ENCODE data around the gene LMF2.
"Not testable (repeated sequence)": the region's sequence is repeated elsewhere in the genome, so short reads cannot be mapped to it uniquely, and the experiment has no call there.

The LMF2 gene

DNA sequence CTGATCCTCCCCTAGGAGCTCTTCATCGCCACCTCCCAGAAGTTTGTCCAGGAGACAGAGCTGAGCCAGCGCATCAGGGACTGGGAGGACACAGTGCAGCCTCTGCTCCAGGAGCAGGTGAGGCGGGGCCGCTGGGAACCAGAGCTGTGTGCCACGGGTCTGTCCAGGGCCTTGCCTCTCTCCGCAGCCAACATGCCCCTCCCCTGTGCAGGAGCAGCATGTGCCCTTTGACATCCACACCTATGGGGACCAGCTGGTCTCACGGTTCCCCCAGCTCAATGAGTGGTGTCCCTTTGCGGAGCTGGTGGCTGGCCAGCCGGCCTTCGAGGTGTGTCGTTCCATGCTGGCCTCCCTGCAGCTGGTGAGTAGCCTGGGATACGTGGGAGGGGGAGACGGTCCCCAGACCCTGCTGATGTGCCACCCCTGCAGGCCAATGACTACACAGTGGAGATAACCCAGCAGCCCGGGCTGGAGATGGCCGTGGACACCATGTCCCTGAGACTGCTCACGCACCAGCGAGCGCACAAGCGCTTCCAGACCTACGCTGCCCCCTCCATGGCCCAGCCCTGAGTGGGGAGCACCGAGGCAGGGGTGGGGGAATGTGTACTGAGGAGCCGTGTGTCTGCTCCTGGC lies 15.4 kb upstream of the LMF2 start:
- no peak for DNase-seq

DNA sequence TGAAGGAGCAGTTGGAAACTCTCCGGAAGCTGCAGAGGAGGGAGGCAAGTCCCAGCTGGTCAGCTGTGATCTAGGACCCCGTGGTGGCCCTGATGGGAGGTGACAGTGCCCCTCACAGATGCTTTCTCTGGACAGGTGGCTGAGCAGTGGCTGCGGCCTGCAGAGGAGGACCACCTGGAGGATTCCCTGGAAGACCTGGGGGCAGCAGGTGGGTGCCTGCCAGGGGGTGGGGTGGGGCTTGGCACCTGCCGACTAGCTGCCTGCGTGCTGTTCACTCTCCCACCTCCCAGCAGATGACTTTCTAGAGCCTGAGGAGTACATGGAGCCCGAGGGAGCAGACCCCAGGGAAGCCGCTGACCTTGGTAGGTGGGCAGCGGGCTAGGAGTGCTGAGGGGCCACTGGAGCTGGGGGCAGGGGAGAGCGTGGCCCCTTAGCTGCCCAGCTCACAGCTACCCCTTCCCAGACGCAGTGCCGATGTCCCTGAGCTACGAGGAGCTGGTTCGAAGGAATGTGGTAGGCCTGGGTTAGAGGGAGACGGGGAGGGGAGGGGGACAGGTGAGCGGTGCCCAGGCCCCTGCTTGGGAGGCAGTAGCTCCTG lies 14.8 kb upstream of the LMF2 start:
- no peak for DNase-seq

DNA sequence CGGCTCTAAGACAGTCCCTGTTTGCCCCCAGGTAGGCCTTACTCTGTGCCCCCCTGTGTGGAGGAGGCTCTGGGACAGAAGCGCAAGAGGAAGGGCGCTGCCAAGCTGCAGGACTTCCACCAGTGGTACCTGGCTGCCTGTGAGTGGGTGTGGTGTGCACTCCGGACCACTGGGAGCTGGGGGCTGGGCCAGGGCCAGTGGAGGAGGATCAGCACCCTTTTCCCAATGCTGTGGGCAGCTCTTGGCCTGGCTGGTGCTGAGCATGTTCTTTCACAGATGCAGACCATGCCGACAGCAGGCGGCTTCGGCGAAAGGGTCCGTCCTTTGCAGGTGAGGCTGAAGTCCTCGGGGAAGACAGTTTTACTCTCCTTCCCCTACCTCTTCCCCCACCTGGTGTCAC lies 14.2 kb upstream of the LMF2 start:
- no peak for DNase-seq

DNA sequence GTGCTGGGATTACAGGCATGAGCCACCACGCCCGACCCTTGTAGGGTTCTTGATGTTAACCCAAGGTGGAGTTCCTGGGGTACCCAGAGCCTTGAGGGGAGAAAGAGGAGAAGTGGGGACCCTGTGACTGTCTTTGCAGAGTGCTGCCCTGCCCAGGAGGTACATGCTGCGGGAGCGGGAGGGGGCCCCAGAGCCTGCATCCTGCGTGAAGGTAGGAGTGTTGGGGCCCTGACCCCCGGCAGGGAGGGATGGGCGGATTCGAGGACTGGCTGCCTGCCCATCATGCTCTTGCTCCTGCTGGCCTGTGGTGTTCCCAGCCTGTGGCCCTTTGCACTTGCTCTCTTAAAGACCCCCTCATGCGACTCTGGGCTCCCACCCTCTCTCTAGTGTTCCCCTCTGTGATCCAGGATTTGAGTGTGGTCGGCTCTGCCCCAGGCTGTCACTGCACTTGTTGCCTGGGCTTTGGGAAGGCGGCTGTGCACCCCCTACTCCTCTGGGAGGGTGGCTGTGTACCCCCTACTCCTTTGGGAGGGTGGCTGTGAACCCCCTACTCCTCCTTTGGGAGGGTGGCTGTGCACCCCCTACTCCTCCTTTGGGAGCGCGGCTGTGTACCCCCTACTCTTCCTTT lies 13.4 kb upstream of the LMF2 start:
- no peak for DNase-seq

DNA sequence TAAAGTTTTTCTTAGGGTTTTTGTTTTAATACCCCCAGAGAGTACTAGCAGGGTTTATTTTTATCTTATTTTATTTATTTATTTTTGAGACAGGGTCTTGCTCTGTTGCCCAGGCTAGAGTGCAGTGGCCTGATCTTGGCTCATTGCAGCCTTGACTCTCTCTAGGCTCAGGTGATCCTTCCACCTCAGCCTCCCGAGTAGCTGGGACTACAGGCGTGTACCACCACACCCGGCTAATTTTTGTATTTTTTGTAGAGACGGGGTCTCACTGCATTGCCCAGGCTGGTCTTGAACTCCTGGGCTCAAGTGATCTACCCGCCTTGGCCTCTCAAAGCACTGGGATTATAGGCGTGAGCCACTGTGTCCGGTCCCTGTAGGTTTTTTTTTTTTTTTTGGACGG lies 12.7 kb upstream of the LMF2 start:
- not testable (repeated sequence) for DNase-seq

DNA sequence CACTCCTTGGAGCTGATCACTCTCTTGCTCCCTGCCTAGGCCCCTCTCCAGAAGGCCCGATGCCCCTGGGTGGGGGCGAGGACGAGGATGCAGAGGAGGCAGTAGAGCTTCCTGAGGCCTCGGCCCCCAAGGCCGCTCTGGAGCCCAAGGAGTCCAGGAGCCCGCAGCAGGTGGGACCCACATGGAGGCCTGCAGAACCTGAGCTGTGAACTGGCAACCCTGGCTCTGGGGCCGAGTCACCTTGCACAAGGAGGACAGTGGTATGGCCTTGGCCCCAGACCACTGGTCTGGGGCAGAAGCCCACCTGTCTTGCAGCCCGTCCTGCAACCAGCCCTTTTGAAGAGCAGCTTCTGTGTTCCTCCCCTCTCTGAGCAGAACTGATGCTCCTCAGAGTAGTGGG lies 11.6 kb upstream of the LMF2 start:
- no peak for DNase-seq

DNA sequence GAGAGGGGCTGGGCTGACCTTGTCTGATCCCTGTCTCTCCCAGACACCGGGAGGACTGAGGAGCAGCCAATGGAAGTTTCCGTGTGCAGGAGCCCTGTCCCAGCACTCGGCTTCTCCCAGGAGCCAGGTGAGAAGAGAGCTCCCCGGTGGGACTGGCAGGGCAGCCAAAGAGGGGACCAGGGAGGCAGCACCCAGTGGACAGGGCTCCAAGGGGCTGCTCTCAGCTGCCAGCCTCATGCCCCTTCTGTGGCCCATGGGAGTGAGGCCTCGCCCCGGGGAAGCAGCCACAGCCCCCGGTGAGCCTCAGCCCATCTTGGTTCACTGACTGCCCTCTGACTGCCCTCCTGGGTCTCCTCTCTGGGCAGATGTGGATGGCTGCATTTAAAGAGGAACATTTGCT lies 11.1 kb upstream of the LMF2 start:
- DNase-seq, result no peak

DNA sequence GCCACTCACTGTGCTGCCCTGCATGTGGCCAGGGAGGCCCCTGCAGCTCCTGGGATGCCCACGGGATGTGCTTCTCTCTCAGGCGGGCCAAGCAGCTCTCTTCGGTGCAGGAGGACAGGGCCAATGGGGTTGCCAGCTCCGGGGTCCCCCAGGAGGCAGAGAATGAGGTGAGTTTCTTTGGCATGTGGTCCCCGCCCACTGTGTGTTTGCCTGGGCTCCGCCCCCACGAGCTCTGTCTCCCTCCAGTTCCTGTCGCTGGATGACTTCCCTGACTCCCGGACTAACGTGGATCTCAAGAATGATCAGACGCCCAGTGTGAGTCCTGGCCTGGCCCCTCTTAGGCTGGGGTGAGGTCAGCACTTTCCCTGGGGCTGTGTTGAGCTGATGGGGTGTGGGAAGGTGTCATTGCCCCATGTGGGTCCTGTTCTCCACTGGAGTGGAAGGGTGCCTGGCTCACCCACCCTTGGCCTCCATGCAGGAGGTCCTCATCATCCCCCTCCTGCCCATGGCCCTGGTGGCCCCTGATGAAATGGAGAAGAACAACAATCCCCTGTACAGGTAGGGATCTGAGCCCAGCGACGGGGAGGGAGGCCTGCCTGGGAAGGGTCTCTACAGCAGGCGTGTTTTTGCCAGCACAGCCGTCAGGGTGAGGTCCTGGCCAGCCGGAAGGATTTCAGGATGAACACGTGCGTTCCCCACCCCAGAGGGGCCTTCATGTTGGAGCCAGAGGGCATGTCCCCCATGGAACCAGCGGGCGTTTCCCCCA lies 10.2 kb upstream of the LMF2 start:
- DNase-seq, result no peak

DNA sequence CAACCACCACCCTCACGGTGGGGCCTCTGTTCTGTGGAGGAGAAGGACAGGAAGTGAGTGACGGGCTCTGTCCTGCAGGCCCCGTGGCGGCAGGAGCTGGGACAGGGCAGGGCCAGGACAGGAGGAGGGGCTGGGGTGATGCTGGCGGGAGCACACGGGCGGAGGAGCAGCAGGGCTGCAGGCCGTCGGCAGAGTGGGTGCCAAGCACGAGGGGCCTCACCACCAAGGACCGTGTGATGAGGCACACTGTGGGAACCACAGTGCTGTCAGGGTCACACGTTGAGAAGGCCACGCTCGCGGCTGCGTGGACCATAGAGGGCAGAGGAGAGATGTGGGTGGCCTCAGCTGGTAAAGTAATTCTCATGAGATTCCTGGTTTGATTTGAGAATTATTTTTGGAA lies 9.4 kb upstream of the LMF2 start:
- DNase-seq, result no peak

DNA sequence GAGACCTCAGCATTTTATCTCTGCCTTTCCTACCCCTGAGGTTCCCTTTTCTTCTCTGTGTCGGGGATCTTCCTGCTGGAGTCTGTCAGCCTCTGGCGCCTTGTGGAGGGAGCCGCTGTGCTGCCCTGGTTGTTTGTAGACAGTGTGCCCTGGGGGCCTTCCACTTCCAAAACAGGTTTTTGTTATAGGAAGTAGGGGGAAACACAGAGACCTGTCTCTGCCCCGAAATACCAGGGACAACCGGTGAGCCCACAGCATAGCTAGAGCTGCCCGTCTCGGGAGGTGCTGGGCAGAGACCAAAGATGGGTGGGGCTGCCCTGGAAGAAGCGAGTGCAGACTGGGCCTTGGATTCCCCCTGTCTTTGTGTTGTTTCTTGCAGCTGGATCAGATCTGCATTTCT lies 8.6 kb upstream of the LMF2 start:
- DNase-seq, result no peak

DNA sequence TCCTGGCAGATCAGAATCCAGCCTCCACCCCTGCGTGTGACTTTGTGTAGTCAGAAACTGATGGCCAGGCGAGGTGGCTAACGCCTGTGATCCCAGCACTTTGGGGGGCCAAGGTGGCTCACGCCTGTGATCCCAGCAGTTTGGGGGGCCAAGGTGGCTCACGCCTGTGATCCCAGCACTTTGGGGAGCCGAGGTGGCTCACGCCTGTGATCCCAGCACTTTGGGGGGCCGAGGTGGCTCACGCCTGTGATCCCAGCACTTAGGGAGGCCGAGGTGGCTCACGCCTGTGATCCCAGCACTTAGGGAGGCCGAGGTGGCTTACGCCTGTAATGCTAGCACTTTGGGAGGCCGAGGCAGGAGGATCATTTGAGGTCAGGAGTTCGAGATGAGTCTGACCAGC lies 5.7 kb upstream of the LMF2 start:
- no peak for DNase-seq

DNA sequence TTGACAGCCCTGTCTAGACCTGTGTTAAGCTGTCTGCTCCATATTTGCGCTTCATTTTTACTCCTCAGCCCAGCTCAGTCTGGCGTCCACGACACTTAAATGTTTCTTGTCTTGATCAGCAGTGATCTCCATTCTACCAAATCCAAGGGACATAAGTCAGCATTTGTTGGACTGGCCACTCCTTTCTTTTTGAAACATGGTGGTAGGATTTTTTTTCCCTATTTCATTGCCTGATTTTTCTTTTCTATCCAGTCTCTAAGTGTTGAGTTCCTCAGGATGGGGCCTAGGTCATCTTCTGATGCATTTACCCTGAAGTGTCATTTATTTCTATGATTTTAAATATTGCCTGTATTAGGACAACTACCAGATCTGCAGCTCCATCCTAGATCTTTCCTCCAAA lies 1.4 kb upstream of the LMF2 start:
- DNase-seq, result no peak

DNA sequence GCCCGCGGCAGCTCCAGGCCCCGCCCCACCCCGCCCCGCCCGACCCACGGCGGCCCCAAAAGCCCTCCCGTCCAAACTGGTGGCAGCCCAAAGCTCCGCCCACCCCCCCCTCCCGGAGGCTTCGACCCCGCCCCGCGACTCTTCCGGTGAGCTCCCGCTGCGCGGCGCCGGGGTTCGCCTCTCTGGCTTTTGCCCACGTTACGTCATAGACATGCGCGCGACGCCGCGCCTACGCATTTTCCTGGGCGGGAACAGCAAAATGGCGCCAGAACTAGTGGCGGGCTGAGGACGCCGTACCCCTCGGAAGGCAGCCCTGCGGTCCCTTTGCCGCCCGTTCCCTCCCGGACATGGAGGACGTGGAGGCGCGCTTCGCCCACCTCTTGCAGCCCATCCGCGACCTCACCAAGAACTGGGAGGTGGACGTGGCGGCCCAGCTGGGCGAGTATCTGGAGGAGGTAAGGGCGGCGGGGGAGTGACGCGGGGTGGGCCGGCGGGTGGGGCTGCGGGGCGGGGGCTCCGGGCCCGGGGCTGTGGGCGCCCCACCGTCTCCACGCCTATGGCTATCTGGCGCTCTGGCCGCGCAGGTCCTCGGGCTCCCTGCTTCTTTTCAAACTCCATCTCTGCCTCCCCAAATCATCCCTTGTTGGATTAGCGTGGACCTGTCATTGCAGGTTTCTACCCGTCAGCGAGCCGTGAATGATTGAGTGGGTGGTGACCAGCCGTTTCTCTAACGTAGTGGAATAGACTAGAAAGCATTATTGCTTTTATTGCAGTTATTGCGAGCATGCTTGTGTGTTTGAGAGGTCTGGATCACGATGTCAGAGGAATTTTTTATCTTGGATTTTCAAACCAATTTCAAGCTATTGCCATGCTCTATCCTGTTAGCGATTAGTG lies 736 bp upstream of the LMF2 start, which contains the start of gene NCAPH2:
Gene NCAPH2, plus strand, starts transcription at position 234 of the 894 bp plus-strand sequence. Its CDS starts 114 bp downstream, at position 348.
- peak; percentile 65 for DNase-seq

DNA sequence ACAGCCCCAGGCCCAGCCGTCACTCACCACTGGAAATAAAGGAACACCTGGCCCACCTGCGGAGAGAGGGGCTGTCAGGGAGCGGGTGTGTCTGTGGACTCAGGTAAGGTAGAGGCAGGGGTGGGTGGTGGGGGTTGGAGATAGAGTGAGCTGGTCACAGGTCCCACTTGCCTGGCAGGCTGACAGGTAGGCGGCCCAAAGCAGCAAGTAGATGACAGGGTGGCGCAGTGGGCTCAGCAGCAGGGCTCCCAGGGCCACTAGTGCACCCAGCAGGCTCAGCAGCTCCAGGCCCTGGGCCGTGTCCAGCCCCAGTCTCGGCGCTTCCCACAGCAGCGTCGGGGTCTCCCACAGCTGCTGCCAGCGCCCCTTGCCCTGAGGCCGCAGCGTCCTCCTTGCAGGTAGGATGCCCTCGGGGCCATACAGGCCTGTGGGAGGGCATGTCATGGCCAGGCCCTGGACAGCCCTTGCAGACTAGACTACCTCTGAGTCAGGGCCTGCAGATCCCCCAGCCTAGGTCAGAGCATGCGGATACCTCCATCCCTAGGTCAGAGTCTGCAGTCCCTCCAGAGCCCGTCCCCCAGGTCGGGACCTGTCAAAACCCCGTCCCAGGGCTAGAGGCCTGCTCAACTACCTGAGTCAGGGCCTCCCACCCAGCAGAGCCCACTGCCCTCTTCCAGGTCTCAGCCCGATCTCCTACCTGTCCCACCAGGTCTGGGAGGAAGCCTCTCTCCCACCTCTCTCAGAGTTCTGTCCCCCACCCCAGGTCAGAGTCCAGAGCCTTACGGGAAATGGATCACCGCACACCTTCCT lies 686 bp downstream of the LMF2 start:
- no peak for DNase-seq

DNA sequence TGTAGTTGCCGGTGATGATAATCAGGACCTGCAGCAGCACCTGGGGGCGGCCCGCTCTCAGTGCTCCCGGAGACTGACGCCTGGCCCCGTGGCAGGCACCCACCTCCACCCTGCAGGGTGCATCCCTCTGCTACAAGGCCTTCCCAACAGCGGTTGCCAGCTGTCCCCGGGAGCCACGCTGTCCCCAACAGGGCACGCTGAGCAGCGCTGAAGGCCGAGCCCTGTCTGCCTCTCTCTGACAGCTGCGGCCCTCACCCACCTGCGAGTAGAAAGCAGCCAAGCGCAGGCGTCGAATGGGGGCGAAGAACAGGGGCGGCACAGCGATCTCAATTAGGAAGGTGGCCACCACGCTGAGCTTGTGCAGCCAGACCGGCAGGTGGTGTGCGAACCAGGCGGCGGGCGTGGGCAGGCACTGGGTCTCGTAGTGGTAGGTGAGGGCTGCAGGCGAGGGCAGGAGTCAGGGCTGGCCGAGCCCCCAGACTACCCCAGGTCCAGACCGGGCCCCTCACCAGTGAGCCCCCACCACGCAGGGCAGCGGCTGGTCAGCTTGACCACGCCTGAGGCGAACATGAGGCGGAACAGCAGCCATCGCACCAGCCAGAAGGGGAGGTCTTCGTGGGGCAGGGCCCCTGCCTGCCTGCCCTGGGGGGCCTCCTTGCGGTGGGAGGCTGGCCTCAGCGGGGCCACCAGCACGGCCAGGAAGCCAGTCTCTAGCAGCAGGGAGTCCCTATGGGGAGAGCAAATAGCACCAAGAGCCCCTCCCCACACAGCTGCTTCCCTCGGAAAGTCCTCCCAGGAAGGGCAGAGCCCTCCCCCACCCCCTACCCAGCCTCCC lies 1.5 kb downstream of the LMF2 start:
- no peak for DNase-seq

DNA sequence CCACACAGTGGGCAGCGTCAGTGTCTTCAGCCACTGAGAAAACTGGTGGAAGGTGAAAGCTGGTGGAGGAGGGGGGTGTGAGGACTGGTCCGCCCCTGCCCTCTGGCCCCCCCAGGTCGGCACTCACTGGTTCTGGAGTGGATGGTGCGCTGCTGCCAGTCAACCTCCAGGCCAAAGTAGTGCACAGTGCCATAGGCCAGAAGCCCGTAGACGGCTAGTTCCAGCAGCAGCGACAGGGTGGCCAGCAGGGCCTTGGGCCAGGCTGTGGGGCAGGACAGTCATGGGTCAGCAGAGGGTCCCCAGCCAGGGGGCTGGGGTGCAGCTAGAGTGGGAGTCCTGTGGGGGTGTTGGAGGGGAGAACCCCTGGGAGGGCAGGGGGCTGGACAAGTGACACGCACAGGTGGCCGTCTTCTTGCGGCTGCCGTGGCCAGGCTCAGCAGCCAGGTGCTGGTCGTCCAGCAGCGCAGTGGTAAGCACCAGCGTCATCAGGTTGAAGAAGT lies 2.2 kb downstream of the LMF2 start:
- DNase-seq, result no peak

DNA sequence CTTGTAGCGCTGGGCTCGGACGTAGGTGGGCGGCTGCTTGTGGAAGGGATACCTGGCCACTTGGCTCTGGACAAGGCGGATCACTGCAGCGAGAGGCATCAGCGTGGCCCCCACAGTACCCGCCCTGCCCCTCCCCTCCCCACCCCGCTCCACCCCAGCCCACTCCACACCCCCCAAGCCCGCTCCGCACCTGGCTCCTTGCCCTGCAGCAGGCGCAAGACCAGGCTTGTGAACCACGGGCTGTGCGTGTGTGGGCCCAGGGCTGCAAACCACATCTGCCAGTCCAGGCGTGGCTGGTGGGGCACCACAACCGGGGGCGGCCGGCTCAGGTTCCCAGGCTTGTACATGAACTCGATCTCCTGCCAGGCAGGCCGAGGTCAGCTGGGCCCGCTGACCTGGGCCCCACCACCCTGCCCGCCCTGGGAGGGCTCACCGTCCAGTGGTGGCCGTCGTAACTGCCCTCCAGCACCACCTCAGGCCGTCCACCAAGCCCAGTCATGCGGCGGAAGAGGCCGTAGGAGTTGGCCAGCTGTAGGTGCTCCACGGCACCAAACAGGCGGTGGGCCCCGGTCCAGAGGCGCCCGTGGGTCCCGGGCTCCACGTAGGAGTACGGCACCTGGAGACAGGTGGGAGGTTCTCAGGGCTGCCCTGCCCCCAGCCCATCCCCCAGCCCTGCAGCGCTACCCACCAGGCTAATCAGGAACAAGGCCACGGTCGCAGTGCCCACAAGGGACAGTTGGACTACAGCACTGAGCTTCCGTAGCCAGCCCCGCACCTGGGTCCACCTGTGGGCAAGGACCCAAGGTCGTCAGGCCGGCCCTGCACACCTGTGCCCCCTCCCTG lies 2.9 kb downstream of the LMF2 start:
- no peak for DNase-seq

DNA sequence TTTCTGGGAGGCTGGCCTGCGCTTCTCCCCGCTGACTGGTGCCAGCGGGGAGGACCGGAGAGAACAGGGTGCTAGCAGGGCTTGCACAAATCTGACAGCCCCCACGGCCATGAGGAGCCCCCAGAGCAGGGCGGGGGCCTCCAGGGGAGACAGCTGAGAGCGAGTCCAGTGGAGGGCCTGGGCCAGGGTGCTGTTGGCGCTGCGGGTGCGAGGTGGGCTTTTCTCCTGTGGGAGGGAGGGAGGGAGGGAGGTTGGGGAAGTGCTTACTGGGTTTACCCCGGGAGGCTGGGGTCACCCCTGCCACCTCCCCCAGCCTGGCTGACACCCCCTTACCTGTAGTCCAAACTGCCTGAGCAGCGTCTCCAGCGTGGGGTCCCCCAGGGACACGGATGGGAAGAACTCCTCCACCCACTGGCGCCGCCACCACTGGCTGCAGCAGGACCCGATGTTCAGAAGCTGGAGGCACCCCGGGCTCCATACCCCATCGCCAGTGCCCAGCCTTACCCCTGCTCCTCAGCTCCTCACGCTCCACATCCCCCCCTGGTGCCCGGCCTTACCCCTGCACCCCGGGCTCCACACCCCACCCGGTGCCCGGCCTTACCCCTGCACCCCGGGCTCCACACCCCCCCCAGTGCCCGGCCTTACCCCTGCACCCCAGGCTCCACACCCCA lies 3.9 kb downstream of the LMF2 start:
- no peak for DNase-seq
